Caco-2 (cell line): Measurements from ENCODE around the gene COQ8A. TPM values are rescaled to one million over a fixed set of nuclear protein-coding genes. Genes with fewer than 3 reads are reported as not detected.

Experiments used
- BruUV-seq: library from RNA; stranded (reverse); fragments of 400-500 nt; replicated peaks from 2 replicates; lab custom pipeline; 2021; lab: Mats Ljungman, UMichigan
- CTCF ChIA-PET: fragments of 300-600 bp; sonication (Branson Sonifier 250); formaldehyde crosslinking; loops from one replicate; lab custom pipeline; 2022; ENCODE audit warnings: antibody characterized with exemption; lab: Charles Lee
- POLR2A ChIA-PET: fragments of 300-600 bp; sonication (Branson Sonifier 250); formaldehyde crosslinking; loops from one replicate; lab custom pipeline; 2022; ENCODE audit warnings: antibody characterized with exemption; lab: Charles Lee
- DNase-seq, 2 experiments: peaks; one replicate each; pipeline versions ENCODE4 v3.0.0 to v3.0.0-alpha.2; 2020 to 2022
- H3K27me3 ChIP-seq: replicated peaks from 2 replicates; pipeline ENCODE4 v1.6.0; 2011; ENCODE audit warnings: low read length; ENCODE audit not compliant: control insufficient read depth, insufficient read depth
- H3K36me3 ChIP-seq: 2 replicates; pipeline ENCODE4 v1.5.1; 2011; ENCODE audit warnings: low read length; ENCODE audit not compliant: control insufficient read depth, insufficient read depth
- H3K4me1 ChIP-seq: fragments of 250-450 bp; sonication (Bioruptor Pico); 2 replicates; pipeline ENCODE4 v1.5.1; 2020; ENCODE audit warnings: mild to moderate bottlenecking
- H3K4me3 ChIP-seq: 2 replicates; pipeline ENCODE4 v1.5.1; 2011; ENCODE audit warnings: low read depth, mild to moderate bottlenecking, control low read depth, low read length
- H3K9me3 ChIP-seq: fragments of 250-450 bp; sonication (Bioruptor Pico); 2 replicates; pipeline ENCODE4 v1.5.1; 2020; ENCODE audit warnings: mild to moderate bottlenecking, moderate library complexity
- H3K27ac Mint-ChIP-seq: one replicate; pipeline ENCODE4 v1.8.0; 2022; ENCODE audit warnings: mixed read lengths; ENCODE audit not compliant: unreplicated experiment
- H3K27me3 Mint-ChIP-seq: one replicate; pipeline ENCODE4 v1.8.0; 2022; ENCODE audit warnings: mixed read lengths; ENCODE audit not compliant: insufficient read depth, unreplicated experiment
- H3K36me3 Mint-ChIP-seq: one replicate; pipeline ENCODE4 v1.8.0; 2022; ENCODE audit warnings: mild to moderate bottlenecking, mixed read lengths; ENCODE audit not compliant: insufficient read depth, unreplicated experiment
- H3K4me1 Mint-ChIP-seq: one replicate; pipeline ENCODE4 v1.8.0; 2022; ENCODE audit warnings: low read depth, mixed read lengths; ENCODE audit not compliant: unreplicated experiment
- H3K4me3 Mint-ChIP-seq: one replicate; pipeline ENCODE4 v1.8.0; 2022; ENCODE audit warnings: mild to moderate bottlenecking, moderate library complexity, mixed read lengths; ENCODE audit not compliant: unreplicated experiment
- H3K9me3 Mint-ChIP-seq: one replicate; pipeline ENCODE4 v1.8.0; 2022; ENCODE audit warnings: mixed read lengths; ENCODE audit not compliant: unreplicated experiment
- CTCF ChIP-seq, 2 experiments: fragments of 200-600 bp in 1 of 2; IDR thresholded peaks; 1 replicate in 1 of 2; 2 replicates in 1 of 2; pipeline versions ENCODE4 v1.5.1 to v1.8.0; 2011 to 2022; ENCODE audit warnings: antibody characterized with exemption in 1 of 2, control low read depth in 1 of 2, inconsistent platforms in 1 of 2, low read depth in 1 of 2, low read length in 1 of 2, mild to moderate bottlenecking in 1 of 2, moderate library complexity in 1 of 2; ENCODE audit not compliant: insufficient read depth in 1 of 2, severe bottlenecking in 1 of 2, unreplicated experiment in 1 of 2
- intact Hi-C: fragments of 100-400 bp; cut with micrococcal nuclease; formaldehyde crosslinking; loops from one replicate; pipeline ENCODE4 v1.10.0; 2022; ENCODE audit not compliant: unreplicated experiment
- total RNA-seq: library from RNA; stranded (reverse); gene quantifications from 2 replicates; pipeline ENCODE4 v1.2.3, GENCODE V29; 2022

The COQ8A gene
- total RNA-seq, 1 experiment from 2014 or later = 50.0 TPM

GRCh38 chr1:226983247-226983991 is 43.3 kb downstream of the COQ8A start:
- H3K4me1 Mint-ChIP-seq = no peaks in the 10 kb centered on the region
- TF ChIP-seq CTCF (IDR thresholded peaks at IDR 0.05; ENCODE audit: insufficient read depth in 1 of 2, low read depth in 1 of 2, low read length in 1 of 2, severe bottlenecking in 1 of 2, unreplicated experiment in 1 of 2) = no peak
- H3K36me3 Mint-ChIP-seq = peaks cover 63% of the 10 kb centered on the region
- H3K4me3 ChIP-seq = no peak overlapping the region
- no peaks in the 10 kb centered on the region for H3K27me3 Mint-ChIP-seq
- H3K4me1 ChIP-seq = no peaks in the 10 kb centered on the region
- no TSS peak for BruUV-seq
- H3K9me3 Mint-ChIP-seq = no peaks in the 10 kb centered on the region
- peaks cover 2% of the 10 kb centered on the region for H3K36me3 ChIP-seq
- no peaks in the 10 kb centered on the region for H3K27me3 ChIP-seq
- H3K4me3 Mint-ChIP-seq = no peak overlapping the region
- H3K27ac Mint-ChIP-seq = peak overlapping the region; percentile 28
- ChIA-PET CTCF (no interaction called here), POLR2A (no interaction called here)
- no peaks in the 10 kb centered on the region for H3K9me3 ChIP-seq
- intact Hi-C loops = no loop called here
- DNase-seq = no peak

- CTCF ChIA-PET = no interaction called here
- Mint-ChIP-seq H3K9me3 (no peaks in the 10 kb centered on the region), H3K4me1 (no peaks in the 10 kb centered on the region), H3K36me3 (peaks cover 63% of the 10 kb centered on the region), H3K27ac (peak overlapping the region; percentile 45), H3K4me3 (no peak overlapping the region), H3K27me3 (no peaks in the 10 kb centered on the region)
- H3K36me3 ChIP-seq = peaks cover 2% of the 10 kb centered on the region
- no peaks in the 10 kb centered on the region for H3K27me3 ChIP-seq
- BruUV-seq = no TSS peak
- H3K4me3 ChIP-seq = no peak overlapping the region
- POLR2A ChIA-PET = no interaction called here
- no peaks in the 10 kb centered on the region for H3K9me3 ChIP-seq
- DNase-seq = no peak
- no peaks in the 10 kb centered on the region for H3K4me1 ChIP-seq
- no peak for TF ChIP-seq CTCF (IDR thresholded peaks at IDR 0.05; ENCODE audit: insufficient read depth in 1 of 2, low read depth in 1 of 2, low read length in 1 of 2, severe bottlenecking in 1 of 2, unreplicated experiment in 1 of 2)
- intact Hi-C loops = no loop called here
Observed at GRCh38 chr1:226983992-226984364, 43.9 kb downstream of the COQ8A start.

- peaks cover 5% of the 10 kb centered on the region for H3K4me1 Mint-ChIP-seq
- H3K4me1 ChIP-seq = no peaks in the 10 kb centered on the region
- no peak for TF ChIP-seq CTCF (IDR thresholded peaks at IDR 0.05; ENCODE audit: insufficient read depth in 1 of 2, low read depth in 1 of 2, low read length in 1 of 2, severe bottlenecking in 1 of 2, unreplicated experiment in 1 of 2)
- peaks cover 69% of the 10 kb centered on the region for H3K36me3 Mint-ChIP-seq
- H3K27me3 Mint-ChIP-seq = no peaks in the 10 kb centered on the region
- H3K4me3 ChIP-seq = no peak overlapping the region
- H3K9me3 ChIP-seq = no peaks in the 10 kb centered on the region
- H3K4me3 Mint-ChIP-seq = no peak overlapping the region
- DNase-seq = no peak
- no TSS peak for BruUV-seq
- ChIA-PET CTCF (no interaction called here), POLR2A (no interaction called here)
- no peaks in the 10 kb centered on the region for H3K9me3 Mint-ChIP-seq
- no peaks in the 10 kb centered on the region for H3K27me3 ChIP-seq
- H3K36me3 ChIP-seq = peaks cover 2% of the 10 kb centered on the region
- intact Hi-C loops = loop anchor here (5.0 kb wide), 1 partner anchor 37 kb away; no protein-coding TSS in a partner anchor
- H3K27ac Mint-ChIP-seq = peak overlapping the region; percentile 45
Observed at GRCh38 chr1:226984521-226985238, 44.6 kb downstream of the COQ8A start.
